Liver (tissue), 3 donors: Measurements from ENCODE around the gene ALDH8A1.

Source experiments
- GABPA ChIP-seq, 2 donors: IDR thresholded peaks in 1 of 2; conservative IDR thresholded peaks in 1 of 2; 2 replicates each; pipeline ENCODE4 v1.6.1; 2016; ENCODE audit warnings: antibody characterized with exemption in 2 of 2, mild to moderate bottlenecking in 1 of 2, moderate library complexity in 1 of 2
- SP1 ChIP-seq: IDR thresholded peaks from 2 replicates; pipeline ENCODE4 v1.6.1; 2018; ENCODE audit warnings: antibody characterized with exemption, mild to moderate bottlenecking
- TF ChIP-seq, protein P1 (sequence below): fragments of 150-350 bp; IDR thresholded peaks from 2 replicates; pipeline ENCODE4 v1.5.1; 2017; ENCODE audit warnings: improper control_type of control experiment, low read depth, low read length; ENCODE audit not compliant: missing input control
- TF ChIP-seq, protein P2 (sequence below): IDR thresholded peaks from 2 replicates; pipeline ENCODE4 v1.6.1; 2016; ENCODE audit warnings: antibody characterized with exemption
- TF ChIP-seq, protein P3 (sequence below): IDR thresholded peaks from 2 replicates; pipeline ENCODE4 v1.6.1; 2016; ENCODE audit warnings: antibody characterized with exemption, mild to moderate bottlenecking
- donor health status: healthy.
- donor health status: healthy.

DNA sequence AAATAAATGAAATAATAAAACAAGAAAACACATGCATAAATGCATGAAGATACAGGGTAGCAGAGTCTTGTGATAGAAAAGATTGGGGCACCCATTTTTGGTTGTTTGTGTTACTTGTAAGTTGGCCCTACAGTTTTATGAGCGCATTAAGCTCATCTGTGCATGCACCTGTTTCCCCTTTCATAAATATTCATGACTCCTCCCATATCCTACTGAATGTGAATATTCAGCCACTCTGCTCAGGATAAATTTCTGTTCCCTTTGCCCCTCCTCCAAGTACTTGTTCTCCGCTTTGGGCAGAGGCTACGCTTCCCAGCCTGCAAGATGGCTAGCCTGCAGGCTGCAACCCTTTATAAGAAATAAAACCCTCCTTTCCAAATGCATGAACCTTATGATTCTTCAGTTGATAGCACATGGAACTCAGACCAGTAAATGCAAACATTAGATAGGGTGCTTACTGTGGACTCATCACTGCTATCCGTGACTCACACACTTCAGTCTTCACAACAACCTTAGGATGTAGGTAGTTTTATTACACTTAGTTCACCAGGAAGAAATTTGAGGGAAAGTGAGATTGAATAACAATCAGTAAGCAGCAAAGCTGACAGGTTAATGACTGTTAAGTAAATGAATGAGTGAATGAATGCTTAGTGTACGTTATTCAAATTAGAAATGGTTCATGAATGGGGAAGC, 15.0 kb downstream of the ALDH8A1 start:
- TF ChIP-seq, protein P1, sequence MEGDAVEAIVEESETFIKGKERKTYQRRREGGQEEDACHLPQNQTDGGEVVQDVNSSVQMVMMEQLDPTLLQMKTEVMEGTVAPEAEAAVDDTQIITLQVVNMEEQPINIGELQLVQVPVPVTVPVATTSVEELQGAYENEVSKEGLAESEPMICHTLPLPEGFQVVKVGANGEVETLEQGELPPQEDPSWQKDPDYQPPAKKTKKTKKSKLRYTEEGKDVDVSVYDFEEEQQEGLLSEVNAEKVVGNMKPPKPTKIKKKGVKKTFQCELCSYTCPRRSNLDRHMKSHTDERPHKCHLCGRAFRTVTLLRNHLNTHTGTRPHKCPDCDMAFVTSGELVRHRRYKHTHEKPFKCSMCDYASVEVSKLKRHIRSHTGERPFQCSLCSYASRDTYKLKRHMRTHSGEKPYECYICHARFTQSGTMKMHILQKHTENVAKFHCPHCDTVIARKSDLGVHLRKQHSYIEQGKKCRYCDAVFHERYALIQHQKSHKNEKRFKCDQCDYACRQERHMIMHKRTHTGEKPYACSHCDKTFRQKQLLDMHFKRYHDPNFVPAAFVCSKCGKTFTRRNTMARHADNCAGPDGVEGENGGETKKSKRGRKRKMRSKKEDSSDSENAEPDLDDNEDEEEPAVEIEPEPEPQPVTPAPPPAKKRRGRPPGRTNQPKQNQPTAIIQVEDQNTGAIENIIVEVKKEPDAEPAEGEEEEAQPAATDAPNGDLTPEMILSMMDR = no peak
- TF ChIP-seq SP1 = no peak
- TF ChIP-seq, protein P2, sequence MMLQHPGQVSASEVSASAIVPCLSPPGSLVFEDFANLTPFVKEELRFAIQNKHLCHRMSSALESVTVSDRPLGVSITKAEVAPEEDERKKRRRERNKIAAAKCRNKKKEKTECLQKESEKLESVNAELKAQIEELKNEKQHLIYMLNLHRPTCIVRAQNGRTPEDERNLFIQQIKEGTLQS = no peak
- TF ChIP-seq, protein P3, sequence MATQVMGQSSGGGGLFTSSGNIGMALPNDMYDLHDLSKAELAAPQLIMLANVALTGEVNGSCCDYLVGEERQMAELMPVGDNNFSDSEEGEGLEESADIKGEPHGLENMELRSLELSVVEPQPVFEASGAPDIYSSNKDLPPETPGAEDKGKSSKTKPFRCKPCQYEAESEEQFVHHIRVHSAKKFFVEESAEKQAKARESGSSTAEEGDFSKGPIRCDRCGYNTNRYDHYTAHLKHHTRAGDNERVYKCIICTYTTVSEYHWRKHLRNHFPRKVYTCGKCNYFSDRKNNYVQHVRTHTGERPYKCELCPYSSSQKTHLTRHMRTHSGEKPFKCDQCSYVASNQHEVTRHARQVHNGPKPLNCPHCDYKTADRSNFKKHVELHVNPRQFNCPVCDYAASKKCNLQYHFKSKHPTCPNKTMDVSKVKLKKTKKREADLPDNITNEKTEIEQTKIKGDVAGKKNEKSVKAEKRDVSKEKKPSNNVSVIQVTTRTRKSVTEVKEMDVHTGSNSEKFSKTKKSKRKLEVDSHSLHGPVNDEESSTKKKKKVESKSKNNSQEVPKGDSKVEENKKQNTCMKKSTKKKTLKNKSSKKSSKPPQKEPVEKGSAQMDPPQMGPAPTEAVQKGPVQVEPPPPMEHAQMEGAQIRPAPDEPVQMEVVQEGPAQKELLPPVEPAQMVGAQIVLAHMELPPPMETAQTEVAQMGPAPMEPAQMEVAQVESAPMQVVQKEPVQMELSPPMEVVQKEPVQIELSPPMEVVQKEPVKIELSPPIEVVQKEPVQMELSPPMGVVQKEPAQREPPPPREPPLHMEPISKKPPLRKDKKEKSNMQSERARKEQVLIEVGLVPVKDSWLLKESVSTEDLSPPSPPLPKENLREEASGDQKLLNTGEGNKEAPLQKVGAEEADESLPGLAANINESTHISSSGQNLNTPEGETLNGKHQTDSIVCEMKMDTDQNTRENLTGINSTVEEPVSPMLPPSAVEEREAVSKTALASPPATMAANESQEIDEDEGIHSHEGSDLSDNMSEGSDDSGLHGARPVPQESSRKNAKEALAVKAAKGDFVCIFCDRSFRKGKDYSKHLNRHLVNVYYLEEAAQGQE = no peak
- no peak for TF ChIP-seq GABPA (IDR thresholded peaks at IDR 0.05 in 1 of 2, conservative IDR thresholded peaks at IDR 0.05 in 1 of 2)
